Left hindlimb (tissue), 1 donor: ENCODE measurements around the gene CLCN7.
"Not testable (repeated sequence)": the region's sequence is repeated elsewhere in the genome, so short reads cannot be mapped to it uniquely, and the experiment has no call there.

Source experiments
- DNase-seq: peaks from one replicate; pipeline ENCODE4 v3.0.0-alpha.2; 2018

Gene CLCN7

GRCh38 chr16:1443980-1444729 lies 30.7 kb downstream of the CLCN7 start, which contains the start of gene CCDC154:
Gene CCDC154 (minus strand): TSS chr16:1444556. CDS start chr16:1444322, 234 bp downstream.
- DNase-seq = no peak

DNA sequence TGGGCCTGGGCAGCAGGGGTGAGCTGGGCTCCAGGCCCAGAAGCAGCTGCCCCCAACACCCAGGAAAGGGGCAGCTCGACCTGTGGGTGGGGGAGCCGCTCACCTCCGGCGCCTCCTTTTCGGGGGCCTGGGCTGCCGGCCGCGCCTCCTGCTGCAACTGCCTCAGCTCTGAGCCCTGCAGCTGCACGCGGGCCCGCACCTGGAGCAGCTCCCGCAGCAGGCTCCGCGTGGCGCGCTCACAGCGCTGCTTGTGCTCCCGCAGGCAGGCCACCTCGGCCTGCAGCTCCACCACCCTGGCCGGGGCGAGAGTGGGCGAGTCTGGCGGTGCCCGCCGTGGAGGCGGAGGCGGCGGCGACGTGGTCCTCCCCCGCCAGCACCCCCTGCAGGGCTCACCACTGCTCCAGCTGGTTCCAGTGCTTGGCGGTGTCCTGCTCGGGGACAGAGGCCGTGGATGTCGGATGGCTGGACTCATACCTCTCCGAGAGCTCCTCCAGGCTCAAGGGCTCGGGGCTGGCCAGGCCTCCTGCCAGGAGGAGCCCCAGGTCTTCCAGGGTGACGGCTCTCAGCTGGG lies 31.3 kb downstream of the CLCN7 start:
- no peak for DNase-seq

DNA sequence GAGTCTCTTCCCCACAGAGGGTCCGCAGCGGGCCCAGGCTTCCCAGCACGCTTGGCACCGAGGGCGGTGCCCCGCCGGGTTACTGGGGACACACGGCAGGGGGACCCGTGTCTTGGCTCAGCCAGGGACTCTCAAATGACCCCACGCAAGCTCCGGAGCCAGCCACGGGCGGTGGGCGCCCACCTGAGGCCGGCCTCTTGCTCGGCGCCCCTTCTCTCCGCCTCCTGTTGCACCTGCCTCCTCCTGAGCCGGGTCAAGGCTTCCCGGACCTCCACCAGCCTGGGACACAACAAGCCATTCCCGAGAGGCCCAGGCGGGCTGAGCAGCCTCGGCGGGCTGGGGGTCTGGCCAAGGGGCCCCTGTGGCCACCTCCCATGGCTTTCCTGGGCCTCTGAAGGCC lies 32.1 kb downstream of the CLCN7 start:
- no peak for DNase-seq

- DNase-seq = no peak
Observed at GRCh38 chr16:1441391-1441829, 33.4 kb downstream of the CLCN7 start.

DNA sequence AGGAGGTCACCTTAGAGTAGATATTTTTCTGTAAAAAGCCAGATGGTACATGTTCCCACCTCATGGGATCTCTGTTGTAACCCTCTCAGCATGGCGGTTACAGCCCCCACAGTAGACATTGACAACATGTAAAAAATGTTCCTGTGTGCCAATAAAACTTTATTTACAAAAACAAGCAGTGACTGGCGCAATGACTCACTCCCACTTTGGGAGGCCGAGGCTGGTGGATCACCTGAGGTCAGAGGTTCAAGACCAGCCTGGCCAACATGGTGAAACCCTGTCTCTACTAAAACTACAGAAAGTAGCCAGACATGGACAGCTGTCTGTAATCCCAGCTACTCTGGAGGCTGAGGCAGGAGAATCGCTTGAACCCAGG lies 35.1 kb downstream of the CLCN7 start:
- not testable (repeated sequence) for DNase-seq

- DNase-seq = no peak
Observed at GRCh38 chr16:1439058-1439698, 35.6 kb downstream of the CLCN7 start.

DNA sequence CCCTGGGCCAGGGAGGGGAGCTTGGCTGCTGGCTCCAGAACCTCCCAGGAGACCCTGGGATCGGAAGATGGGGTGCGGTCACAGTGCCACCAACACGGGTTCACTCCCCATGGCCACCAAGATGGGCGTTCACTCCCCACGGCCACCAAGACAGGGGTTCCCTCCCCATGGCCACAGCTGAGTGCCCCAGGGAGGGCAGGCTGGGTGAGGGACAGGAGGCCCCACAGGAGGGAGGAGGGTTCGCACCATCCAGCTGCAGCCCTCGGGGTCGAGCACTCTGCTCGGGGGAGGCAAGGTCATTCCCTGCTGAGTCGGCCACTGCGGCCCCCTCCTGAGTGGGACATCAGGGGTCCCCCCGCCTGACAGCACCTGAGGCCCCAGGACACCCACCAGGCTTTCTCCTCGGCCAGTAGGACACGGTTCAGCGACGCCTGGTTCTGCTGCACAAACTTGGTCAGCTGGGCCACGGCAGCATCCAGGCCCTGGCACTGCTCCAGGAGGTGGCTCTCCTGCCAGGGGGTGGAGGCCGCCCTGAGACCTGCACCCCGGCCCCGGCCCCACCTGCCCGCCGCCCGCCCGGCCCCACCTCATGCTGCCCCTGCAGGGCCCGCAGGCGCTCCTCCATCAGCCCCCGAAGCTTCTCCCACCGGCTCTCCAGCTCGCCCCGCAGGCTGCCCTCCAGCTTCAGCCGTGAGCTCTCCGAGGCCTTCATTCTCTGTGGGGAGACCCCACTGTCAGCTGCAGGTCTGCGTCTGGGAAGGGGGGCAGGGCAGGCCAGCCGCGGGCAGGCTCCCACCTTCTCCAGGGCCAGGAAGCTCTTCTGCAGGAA lies 36.4 kb downstream of the CLCN7 start:
- no peak for DNase-seq

DNA sequence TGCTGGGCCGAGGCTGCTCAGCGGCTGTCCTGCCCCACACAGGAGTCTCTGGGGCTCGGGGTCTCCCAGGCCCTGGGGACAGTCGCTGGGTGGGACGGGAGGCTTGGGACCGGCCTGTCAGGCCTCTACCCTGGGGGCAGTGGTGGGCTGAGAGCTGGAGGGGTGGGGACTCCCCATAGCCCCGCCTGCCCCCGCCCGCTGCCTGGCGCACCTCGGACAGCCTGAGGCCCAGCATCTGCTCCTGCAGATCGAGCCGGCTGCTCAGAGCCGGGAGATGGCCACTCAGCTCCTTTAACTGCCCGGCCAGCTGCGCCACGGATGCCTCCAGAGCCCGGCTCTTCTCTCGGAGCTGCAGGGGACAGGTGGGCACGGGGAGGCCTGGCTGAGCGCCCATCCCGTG lies 37.2 kb downstream of the CLCN7 start:
- no peak for DNase-seq

- DNase-seq = no peak
Observed at GRCh38 chr16:1436731-1437355, 38.0 kb downstream of the CLCN7 start.

DNA sequence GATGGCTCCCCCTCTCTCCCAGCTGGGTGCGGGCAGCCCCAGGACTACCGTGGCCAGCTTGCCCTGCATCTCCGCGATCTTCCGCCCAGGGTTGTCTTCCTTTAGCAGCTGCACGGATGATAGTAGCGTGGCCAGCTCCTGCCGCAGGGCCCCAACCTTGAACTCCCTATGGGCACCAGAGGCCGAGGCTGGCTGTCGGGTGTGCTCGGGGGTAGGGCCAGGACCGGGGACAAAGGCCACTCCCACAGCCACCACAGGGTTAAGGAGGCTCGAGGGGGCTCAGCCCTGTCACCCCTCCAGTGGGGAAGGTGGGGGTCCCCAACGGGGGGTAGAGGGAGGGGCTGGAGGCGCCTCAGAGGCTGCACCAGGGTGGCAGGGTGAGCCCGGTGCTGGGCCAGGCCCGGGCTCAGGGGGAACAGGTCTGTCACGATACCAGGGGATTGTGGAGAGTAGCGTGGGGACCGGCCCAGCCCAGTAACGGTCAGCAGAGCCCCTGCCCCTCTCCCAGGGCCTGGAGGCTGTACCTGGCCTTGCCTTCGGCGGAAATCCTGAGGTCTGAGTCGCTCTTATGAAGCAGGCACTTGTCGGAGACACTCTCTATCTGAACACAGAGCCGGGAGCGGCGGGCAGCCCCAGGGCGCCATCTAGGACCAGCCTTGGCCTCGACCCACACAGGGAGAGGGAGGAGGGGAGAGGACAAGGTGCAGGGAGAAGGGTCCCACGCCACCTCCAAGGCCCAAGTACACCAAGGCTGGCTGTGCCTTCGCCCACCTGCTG lies 38.7 kb downstream of the CLCN7 start:
- DNase-seq = no peak

- no peak for DNase-seq
Observed at GRCh38 chr16:1434644-1435592, 39.9 kb downstream of the CLCN7 start.

- no peak for DNase-seq
Observed at GRCh38 chr16:1433756-1434155, 41.1 kb downstream of the CLCN7 start.

DNA sequence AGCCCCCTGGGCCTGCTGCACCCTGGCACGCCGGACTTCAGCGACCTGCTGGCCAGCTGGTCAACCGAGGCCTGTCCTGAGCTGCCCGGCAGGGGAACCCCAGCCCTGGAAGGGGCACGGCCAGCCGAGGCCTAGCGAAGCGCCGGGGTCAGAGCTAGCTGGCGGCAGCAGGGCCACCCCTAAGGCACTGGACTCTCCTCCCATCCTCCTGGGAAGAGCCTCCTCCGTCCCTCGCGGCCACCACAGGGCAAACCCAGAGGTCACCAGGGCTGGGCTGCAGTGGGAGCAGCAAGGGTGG lies 41.6 kb downstream of the CLCN7 start:
- no peak for DNase-seq

GRCh38 chr16:1432388-1433262 lies 42.2 kb downstream of the CLCN7 start:
- no peak for DNase-seq

GRCh38 chr16:1431497-1432270 lies 43.1 kb downstream of the CLCN7 start:
- no peak for DNase-seq

- DNase-seq = no peak
Observed at GRCh38 chr16:1430759-1431496, 43.9 kb downstream of the CLCN7 start, which contains the start of gene PERCC1. Gene PERCC1 (plus strand): TSS chr16:1431078. CDS start chr16:1432594, 1,516 bp downstream.

GRCh38 chr16:1430214-1430758 lies 44.5 kb downstream of the CLCN7 start:
- no peak for DNase-seq

DNA sequence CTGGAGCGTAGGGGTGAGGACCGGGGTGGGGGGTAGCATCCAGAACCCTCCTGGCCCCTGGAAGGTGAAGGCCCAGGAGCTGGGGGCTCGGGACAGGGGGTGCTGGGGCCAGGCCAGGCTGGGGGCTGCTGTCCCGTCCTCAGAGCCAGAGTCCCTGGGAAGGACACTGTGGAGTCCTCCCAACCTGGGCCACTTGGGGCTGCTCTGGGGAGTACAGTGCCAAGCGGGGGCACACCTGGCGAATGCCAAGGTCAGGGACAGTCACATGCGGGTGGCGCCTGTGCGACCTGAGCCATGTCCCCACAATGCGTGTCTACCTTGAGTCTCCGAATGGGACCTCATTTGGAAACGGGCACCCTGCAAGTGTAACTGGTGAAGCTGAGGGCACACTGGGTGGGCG lies 45.2 kb downstream of the CLCN7 start:
- DNase-seq = no peak
